LoVo (cell line): ENCODE data around the gene RAB3GAP2.
A peak's percentile ranks its signal among the peaks of the same experiment; 100 is the strongest.
"Not testable (repeated sequence)": the region's sequence is repeated elsewhere in the genome, so short reads cannot be mapped to it uniquely, and the experiment has no call there.

Experiments used
- DNase-seq: peaks from one replicate; pipeline ENCODE4 v3.0.0-alpha.2; 2016; ENCODE audit warnings: low spot score

Gene RAB3GAP2

GRCh38 chr1:220283625-220284024 is 11.4 kb upstream of the RAB3GAP2 start:
- DNase-seq: no peak

- DNase-seq: no peak
These were observed 8.9 kb upstream of the RAB3GAP2 start for GRCh38 chr1:220281159-220281574.

DNA sequence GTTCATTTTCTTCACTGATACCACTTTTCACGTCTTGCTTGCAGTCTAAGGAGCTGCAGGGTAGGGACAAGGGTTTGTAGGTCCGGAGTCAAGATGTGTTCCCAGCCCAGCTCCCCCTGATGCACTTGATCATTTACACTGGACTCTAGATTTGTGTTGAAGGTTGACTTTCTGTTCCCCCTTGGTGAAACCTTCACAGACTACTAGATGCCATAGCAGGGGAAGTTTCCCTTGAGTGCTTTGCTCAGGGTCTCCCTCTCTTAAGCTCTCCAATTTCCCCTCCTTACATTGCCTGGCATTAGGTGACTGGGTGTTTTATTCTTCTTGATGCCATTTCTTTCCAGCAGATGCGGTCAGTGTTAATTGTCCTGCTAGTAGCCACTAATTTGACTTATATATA is 8.0 kb upstream of the RAB3GAP2 start:
- no peak for DNase-seq

DNA sequence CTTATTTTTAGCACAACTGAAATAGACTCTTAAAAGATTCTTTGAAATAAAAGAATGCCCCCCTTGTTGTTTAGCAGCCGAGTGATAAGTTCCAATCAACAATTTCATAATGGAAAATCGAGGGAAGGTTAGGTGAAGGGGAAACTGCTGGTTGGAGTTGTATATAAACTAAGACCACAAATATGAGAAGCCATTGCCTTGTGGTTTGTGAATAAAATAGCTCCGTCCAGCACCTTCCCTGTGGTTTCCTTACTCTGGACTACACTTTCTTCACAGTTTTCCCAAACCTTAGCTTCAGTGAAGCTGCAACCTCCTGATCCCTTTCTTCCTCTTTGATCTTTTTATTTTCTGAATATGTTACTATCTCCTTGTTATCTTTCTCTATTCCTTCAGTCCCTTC is 6.7 kb upstream of the RAB3GAP2 start:
- DNase-seq: no peak

DNA sequence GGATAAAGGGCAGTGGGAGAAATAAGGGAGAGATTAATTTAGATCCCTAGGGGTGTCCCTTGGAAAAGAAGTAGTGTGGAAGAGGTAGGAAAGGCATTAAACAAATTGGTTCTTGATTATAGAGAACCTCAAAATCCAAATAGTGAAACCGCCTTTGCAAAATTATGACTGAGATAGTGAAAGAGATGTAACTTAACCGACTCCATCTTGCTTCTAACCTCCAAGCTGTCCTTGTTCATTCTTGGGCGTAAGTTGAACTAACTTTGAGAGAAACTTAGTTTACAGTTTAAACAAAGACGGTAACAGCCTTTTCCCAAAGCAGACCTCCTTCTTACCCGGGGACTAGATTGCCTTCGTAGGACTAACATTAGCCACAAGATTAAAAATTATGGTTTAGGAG is 3.2 kb upstream of the RAB3GAP2 start:
- no peak for DNase-seq

- no peak for DNase-seq
These were observed 2.1 kb upstream of the RAB3GAP2 start for GRCh38 chr1:220274251-220274855.

GRCh38 chr1:220272841-220273090 is 513 bp upstream of the RAB3GAP2 start:
- DNase-seq: no peak

- DNase-seq: peak; percentile 11
These were observed 577 bp downstream of the RAB3GAP2 start for GRCh38 chr1:220271706-220272046.

DNA sequence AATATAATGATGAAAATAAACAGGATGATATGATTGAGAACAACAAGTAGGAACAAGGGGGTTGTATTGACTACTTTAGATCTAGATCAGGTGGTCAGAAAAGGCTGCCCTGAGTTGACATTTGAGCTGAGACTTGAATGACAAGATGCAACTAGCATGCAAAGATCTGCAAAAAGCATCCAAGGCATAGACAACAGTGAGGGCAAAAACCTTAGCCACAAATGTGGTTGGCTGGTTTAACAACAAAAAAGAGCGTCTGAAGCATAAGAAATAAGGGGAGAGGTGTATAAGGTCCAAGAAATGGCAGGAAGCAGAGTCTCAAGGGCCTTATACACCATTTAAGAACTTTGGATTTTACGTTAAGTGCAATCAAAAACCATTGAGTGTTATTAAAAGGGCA is 3.2 kb downstream of the RAB3GAP2 start:
- DNase-seq: no peak

DNA sequence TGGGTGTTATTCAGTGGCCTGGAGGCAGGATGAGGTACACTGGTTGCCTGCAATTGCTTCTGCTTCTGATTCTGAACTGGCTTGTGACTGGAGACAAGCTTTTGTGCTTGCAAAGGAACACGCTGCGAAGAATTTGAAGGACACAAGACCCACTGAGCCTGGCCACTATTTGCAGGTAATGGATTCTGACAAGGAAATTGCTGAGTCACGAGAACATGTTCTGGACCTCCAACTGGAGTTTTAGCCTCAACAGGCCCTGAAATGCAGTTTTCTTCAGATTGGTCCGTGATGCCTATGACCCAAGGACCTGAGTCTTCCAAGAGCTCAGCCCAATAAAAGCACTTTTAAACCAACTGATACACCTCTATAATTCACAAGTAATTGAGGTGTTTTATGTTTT is 4.6 kb downstream of the RAB3GAP2 start:
- DNase-seq: no peak

- DNase-seq: not testable (repeated sequence)
These were observed 12.0 kb downstream of the RAB3GAP2 start for GRCh38 chr1:220260228-220260627.

- DNase-seq: not testable (repeated sequence)
These were observed 12.5 kb downstream of the RAB3GAP2 start for GRCh38 chr1:220259756-220260155.

- not testable (repeated sequence) for DNase-seq
These were observed 16.1 kb downstream of the RAB3GAP2 start for GRCh38 chr1:220256194-220256593.

- no peak for DNase-seq
These were observed 17.0 kb downstream of the RAB3GAP2 start for GRCh38 chr1:220255204-220255603.

GRCh38 chr1:220253290-220253689 is 19.0 kb downstream of the RAB3GAP2 start:
- DNase-seq: not testable (repeated sequence)

GRCh38 chr1:220251272-220251671 is 21.0 kb downstream of the RAB3GAP2 start:
- no peak for DNase-seq

DNA sequence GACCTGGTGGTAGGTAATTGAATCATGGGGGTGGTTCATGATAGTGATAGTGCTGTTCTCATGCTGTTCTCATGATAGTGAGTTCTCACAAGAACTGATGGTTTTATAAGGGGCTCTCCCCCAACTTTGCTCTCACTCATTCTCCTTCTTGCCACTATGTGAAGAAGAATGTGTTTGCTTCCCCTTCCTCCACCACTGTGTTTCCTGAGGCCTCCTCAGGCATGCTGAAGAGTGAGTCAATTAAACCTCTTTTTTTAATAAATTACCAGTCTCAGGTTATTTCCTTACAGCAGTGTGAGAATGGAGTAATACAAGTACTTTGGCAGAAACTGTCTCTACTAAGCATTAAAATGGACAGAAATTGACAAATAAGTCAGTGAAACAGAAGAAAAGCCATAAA is 21.6 kb downstream of the RAB3GAP2 start:
- no peak for DNase-seq

GRCh38 chr1:220249522-220249921 is 22.7 kb downstream of the RAB3GAP2 start:
- DNase-seq: no peak

- not testable (repeated sequence) for DNase-seq
These were observed 23.5 kb downstream of the RAB3GAP2 start for GRCh38 chr1:220248715-220249265.

DNA sequence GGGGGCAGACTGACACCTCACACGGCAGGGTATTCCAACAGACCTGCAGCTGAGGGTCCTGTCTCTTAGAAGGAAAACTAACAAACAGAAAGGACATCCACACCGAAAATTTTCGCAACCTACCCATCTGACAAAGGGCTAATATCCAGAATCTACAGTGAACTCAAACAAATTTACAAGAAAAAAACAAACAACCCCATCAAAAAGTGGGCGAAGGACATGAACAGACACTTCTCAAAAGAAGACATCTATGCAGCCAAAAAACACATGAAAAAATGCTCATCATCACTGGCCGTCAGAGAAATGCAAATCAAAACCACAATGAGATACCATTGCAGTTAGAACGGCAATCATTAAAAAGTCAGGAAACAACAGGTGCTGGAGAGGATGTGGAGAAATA is 26.4 kb downstream of the RAB3GAP2 start:
- not testable (repeated sequence) for DNase-seq

DNA sequence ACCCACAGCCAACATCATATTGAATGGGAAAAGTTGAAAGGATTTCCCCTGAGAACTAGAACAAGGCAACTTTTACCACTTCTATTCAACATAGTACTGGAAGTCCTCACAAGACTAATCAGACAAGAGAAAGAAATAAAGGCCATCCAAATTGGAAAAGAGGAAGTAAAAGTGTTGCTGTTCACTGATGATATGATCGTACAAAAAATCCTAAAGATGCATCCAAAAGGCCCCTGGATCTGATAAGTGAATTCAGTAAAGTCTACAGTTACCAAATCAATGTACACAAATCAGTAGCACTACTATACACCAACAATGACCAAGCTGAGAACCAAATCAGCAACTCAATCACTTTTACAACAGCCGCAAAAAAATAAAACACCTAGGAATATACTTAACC is 28.3 kb downstream of the RAB3GAP2 start:
- no peak for DNase-seq

DNA sequence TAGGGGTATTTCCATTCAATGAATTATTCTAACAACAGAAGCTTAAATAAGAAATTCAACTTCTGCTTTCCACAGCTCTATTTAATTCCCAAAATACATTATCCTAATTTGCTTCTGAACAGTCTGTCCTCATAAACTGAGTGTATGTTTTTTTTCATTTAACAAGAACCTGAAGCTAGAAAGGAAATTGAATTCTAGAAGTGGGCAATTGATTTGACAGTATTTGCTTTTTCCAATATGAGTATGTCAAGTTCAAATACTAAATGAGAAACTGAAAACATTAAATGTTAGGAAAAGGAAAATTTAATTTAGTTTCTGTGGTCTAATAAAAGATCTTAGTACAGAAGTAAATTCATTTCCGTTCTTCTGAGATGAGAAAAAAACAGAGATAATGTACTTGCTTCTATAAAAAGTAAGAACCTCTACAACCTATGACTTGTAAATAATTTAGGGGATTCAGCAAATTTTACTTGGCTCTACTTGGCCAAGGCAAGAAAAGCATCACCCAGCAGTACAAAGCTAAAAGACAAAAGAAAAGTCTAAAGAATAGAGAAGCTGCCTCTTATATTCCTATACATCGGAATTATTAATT is 31.1 kb downstream of the RAB3GAP2 start:
- DNase-seq: no peak

- no peak for DNase-seq
These were observed 32.3 kb downstream of the RAB3GAP2 start for GRCh38 chr1:220239966-220240365.

DNA sequence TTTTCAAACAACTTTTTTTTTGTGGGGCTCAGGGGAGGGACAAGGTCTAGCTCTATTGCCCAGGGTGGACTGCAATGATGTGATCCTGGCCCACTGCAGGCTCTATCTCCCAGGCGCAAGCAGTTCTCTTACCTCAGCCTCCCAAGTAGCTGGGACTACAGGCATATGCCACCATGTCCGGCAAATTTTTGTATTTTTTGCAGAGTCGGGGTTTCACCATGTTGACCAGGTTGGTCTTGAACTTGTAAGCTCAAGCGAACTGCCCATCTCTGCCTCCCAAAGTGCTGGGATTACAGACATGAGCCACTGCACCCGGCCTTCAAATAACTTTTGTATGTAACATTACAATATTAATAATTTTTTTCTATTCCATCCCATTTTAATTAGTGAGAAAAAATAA is 33.0 kb downstream of the RAB3GAP2 start:
- no peak for DNase-seq
